DOHH2 (cell line): ENCODE measurements around the gene AAMP.

Source experiments
- EZH2phosphoT487 ChIP-seq: fragments of 200-600 bp; sonication (generic); IDR thresholded peaks from 2 replicates; pipeline ENCODE4 v1.6.1; 2017; ENCODE audit warnings: borderline replicate concordance, mild to moderate bottlenecking, antibody characterized with exemption, low read length, moderate library complexity, mixed read lengths
- TF ChIP-seq, protein P1 (sequence below): fragments of 200-600 bp; sonication (generic); IDR thresholded peaks from one replicate; pipeline ENCODE4 v1.5.1; 2014; ENCODE audit warnings: antibody characterized with exemption, mild to moderate bottlenecking, low read depth, low read length; ENCODE audit not compliant: poor library complexity, severe bottlenecking

DNA sequence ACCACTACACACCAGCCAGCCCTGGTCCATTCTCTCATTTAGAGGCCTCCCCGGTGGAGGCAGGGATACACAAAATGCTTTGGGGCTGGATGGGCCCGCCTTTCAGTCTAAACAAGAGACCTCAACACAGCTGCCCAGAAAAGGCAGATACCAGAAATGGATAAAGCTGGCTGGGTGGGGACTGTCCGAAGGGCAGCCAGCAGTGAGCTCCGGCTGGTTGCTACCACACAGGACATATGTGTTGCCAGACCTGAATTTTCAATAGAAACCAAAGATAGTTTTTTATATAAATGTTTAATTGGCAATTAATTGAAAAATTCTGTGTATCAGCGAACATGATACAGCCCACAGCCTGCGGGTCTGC lies 7.7 kb downstream of the AAMP start:
- TF ChIP-seq, protein P1, sequence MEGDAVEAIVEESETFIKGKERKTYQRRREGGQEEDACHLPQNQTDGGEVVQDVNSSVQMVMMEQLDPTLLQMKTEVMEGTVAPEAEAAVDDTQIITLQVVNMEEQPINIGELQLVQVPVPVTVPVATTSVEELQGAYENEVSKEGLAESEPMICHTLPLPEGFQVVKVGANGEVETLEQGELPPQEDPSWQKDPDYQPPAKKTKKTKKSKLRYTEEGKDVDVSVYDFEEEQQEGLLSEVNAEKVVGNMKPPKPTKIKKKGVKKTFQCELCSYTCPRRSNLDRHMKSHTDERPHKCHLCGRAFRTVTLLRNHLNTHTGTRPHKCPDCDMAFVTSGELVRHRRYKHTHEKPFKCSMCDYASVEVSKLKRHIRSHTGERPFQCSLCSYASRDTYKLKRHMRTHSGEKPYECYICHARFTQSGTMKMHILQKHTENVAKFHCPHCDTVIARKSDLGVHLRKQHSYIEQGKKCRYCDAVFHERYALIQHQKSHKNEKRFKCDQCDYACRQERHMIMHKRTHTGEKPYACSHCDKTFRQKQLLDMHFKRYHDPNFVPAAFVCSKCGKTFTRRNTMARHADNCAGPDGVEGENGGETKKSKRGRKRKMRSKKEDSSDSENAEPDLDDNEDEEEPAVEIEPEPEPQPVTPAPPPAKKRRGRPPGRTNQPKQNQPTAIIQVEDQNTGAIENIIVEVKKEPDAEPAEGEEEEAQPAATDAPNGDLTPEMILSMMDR = no peak
- no peak for TF ChIP-seq EZH2phosphoT487
